T-helper 17 cell (primary cell): ENCODE results near the gene HOXC11. TPM values are rescaled to one million over a fixed set of nuclear protein-coding genes. Genes with fewer than 3 reads are reported as not detected.

ENCODE experiments used
- ATAC-seq: fragments of 150-1000 bp; cut with Tn5 transposase; 2 replicates; pipeline ENCODE4 v1.10.0; 2021; ENCODE audit warnings: mild to moderate bottlenecking, moderate library complexity
- DNase-seq, 3 donors: peaks; one replicate each; pipeline versions ENCODE4 v3.0.0 to v3.0.0-alpha.2; 2020 to 2021
- H3K9me3 ChIP-seq: one replicate; pipeline ENCODE4 v1.7.0; 2013; ENCODE audit warnings: low read length, mild to moderate bottlenecking; ENCODE audit not compliant: control insufficient read depth, poor library complexity, severe bottlenecking
- H3K27ac Mint-ChIP-seq: one replicate; pipeline ENCODE4 v1.8.0; 2022; ENCODE audit warnings: mild to moderate bottlenecking, moderate library complexity, mixed read lengths
- H3K27me3 Mint-ChIP-seq: one replicate; pipeline ENCODE4 v1.8.0; 2022; ENCODE audit warnings: mixed read lengths
- H3K36me3 Mint-ChIP-seq: one replicate; pipeline ENCODE4 v1.8.0; 2022; ENCODE audit warnings: low read depth, mixed read lengths
- H3K4me1 Mint-ChIP-seq: one replicate; pipeline ENCODE4 v1.8.0; 2022; ENCODE audit warnings: mild to moderate bottlenecking, mixed read lengths
- H3K4me3 Mint-ChIP-seq: one replicate; pipeline ENCODE4 v1.8.0; 2022; ENCODE audit warnings: mild to moderate bottlenecking, moderate library complexity, mixed read lengths
- total RNA-seq, 4 donors: library from RNA in 2 of 4; stranded (reverse) in 2 of 4; gene quantifications; one replicate each; pipeline ENCODE4 v1.2.3 and lab custom pipeline; 2022 to 2026

HOXC11 gene
- total RNA-seq, 2 donors from 2014 or later, result not detected

- peak overlapping the region; percentile 0 for H3K27ac Mint-ChIP-seq
- H3K27me3 Mint-ChIP-seq, result peaks cover 94% of the 10 kb centered on the region
- peak overlapping the region; percentile 49 for H3K4me3 Mint-ChIP-seq
- DNase-seq, result no peak
- peaks cover 46% of the 10 kb centered on the region for H3K4me1 Mint-ChIP-seq
- no peak for ATAC-seq
- no peaks in the 10 kb centered on the region for H3K9me3 ChIP-seq
- H3K36me3 Mint-ChIP-seq, result peaks cover 8% of the 10 kb centered on the region
Measured at GRCh38 chr12:53993162-53994008, 20.5 kb downstream of the HOXC11 start.

GRCh38 chr12:53994009-53994263 is 21.0 kb downstream of the HOXC11 start:
- H3K27me3 Mint-ChIP-seq, result peaks cover 94% of the 10 kb centered on the region
- ATAC-seq (no peak), DNase-seq (no peak)
- no peaks in the 10 kb centered on the region for H3K9me3 ChIP-seq
- H3K4me1 Mint-ChIP-seq, result peaks cover 45% of the 10 kb centered on the region
- peak overlapping the region; percentile 49 for H3K4me3 Mint-ChIP-seq
- H3K27ac Mint-ChIP-seq, result peak overlapping the region; percentile 0
- peaks cover 8% of the 10 kb centered on the region for H3K36me3 Mint-ChIP-seq

DNA sequence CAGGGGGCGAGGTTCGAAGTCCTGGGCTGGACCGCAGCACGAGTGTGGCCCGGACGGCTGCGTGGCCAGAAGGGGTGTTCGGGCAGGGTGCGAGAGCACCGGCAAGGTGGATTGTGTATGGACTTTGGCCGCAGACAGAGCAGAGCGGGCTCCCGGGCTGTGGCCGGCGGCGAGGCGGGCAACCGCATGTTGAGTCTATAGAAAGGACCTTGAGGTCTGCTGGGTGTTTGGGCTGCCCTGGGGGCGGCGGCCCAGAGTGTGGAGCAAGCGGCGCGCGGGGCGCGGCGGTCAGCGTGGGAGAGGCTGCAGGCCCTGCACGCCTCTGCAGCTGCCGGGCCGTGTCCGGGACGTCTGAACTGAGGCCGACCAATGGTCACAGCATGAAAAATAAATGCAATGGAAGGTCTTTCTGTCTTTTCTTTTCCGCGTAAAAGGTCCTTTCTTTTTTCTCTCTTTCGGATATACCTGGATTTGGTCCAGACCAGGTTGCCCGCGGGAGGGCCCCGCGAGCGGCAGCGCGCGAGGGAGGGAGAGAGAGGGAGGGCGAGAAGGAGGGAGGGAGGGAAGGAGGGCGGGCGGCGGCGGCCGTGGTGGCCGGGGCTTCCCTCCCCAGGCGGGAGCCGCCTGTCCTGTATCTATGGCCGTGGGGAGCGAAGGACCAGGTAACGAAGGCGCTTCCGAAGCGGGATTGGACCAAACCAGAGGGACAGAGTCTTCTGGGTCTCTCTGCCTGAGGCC is 21.5 kb downstream of the HOXC11 start:
- no peaks in the 10 kb centered on the region for H3K9me3 ChIP-seq
- H3K4me3 Mint-ChIP-seq, result peak overlapping the region; percentile 93
- peaks cover 8% of the 10 kb centered on the region for H3K36me3 Mint-ChIP-seq
- peaks cover 41% of the 10 kb centered on the region for H3K4me1 Mint-ChIP-seq
- DNase-seq, result no peak
- peaks cover 92% of the 10 kb centered on the region for H3K27me3 Mint-ChIP-seq
- peak overlapping the region; percentile 0 for H3K27ac Mint-ChIP-seq
- no peak for ATAC-seq

DNA sequence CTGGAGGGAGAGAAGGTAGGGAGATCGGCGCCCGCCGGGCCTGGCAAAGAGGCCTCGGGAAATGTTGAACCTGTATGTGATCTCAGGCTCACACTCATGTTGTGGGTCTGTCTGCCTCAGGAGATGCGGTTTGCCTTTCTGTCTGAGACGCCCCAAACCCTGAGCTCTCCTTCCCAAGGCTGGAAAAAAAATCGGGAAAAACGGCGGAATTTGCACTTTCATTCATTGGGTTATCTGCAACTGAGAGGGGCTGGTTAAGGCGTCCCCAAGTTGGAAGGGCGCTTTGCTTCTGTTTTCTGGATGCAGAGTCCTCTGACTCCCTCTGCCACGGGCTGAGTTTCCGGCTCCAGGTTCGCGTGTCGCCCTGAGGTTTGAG is 22.1 kb downstream of the HOXC11 start:
- ATAC-seq, result no peak
- H3K27ac Mint-ChIP-seq, result peak overlapping the region; percentile 39
- H3K36me3 Mint-ChIP-seq, result peaks cover 8% of the 10 kb centered on the region

DNA sequence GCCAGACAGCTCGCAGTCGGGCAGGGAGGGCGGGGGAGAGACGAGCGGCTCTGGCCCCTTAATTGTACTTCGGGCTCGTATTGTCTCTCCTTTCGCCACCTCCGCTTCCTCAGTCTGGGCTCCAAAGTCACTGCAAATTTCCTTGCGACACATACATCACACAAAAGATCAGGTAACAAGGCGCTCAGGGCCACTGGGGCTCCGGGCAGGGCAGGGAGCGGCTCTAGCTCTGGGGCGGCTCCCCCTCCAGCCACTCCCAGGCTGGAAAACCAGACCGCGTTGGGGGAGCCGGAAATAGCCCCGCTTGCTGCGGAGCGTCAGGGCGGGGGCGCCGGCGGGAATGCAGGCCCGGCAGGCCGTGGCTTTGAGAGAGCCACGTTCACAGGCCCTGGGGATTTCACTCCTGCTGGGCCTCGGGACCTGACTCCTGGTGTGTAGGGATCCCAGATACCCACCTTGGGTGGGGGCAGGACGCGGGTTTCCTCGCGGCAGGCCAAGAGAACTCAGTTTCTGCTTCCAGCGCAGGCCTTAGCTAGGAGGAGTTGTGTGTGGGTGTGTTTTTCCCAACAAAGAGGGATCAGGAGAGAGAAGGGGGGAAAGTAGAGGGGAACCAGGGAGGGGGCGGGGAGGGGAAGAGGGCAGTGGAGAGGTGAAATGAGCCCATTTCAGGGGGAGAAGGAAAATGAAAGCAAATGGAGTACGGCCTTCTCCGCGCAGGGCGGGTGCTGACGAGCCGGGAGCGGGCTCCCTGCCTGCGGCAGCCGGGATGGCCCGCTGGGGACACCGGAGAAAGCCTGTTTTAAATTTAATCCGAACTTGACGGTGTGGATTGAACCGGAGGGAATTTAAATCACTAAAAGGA is 22.7 kb downstream of the HOXC11 start:
- Mint-ChIP-seq H3K4me1 (peaks cover 33% of the 10 kb centered on the region), H3K27me3 (peaks cover 90% of the 10 kb centered on the region), H3K27ac (peak overlapping the region; percentile 39), H3K36me3 (peaks cover 4% of the 10 kb centered on the region), H3K4me3 (peak overlapping the region; percentile 93)
- no peaks in the 10 kb centered on the region for H3K9me3 ChIP-seq
- ATAC-seq, result no peak
- DNase-seq, result no peak

More for the DNA sequence above, 22.1 kb downstream of the HOXC11 start:
- no peaks in the 10 kb centered on the region for H3K9me3 ChIP-seq
- Mint-ChIP-seq H3K4me3 (peak overlapping the region; percentile 93), H3K4me1 (peaks cover 39% of the 10 kb centered on the region), H3K27me3 (peaks cover 92% of the 10 kb centered on the region)
- DNase-seq, result no peak

DNA sequence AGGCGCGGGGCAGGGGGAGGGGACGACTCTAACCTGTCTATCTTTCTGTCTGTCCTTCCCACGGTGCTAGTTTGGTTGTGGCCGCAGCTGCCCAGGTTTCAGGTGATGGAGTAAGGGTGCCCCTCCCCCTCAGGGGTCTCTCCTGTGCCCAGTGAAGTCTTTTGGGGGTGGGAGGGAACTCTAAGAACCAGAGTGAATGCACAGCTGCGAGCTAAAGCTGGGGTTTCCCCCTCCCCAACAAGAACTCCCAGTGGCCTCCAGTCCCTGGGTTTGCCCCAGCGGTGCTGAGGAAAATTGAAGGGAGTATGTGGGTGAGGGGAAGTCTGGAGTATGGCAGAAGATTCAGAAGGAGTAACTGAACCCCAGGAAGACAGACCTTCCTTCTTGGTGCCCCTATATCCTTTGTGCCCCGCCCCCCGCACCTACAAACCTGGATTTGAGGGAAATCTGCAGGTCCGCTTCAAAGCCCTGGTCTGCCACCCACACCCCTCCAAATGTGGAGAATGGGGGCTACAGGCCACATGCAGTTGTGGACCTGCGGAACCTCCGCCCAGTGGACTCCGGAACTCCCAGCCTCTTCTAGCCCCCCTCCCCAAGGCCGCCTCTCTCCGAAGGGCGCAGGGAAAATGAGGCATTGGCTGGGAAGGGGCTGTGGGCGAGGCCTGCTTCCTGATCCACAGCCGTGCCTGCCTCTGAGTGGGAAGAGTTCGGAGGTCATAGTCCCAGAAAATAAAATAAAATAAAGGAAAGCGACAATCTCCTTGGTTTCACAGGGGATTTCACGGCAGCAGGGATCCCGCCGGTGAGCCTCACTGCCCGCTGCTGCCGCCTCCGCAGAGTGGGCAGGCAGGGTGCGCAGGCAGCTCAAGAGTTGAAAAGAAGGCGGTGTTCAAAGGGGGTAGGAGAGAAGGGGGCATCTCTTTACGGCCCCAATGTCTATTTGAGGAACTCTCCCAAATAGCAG is 23.6 kb downstream of the HOXC11 start:
- H3K36me3 Mint-ChIP-seq, result peaks cover 4% of the 10 kb centered on the region
- peaks cover 88% of the 10 kb centered on the region for H3K27me3 Mint-ChIP-seq
- no peak overlapping the region for H3K27ac Mint-ChIP-seq
- peaks cover 29% of the 10 kb centered on the region for H3K4me1 Mint-ChIP-seq
- ATAC-seq (no peak), DNase-seq (no peak)
- peak overlapping the region; percentile 93 for H3K4me3 Mint-ChIP-seq
- H3K9me3 ChIP-seq, result no peaks in the 10 kb centered on the region

- ATAC-seq, result no peak
- Mint-ChIP-seq H3K36me3 (peaks cover 4% of the 10 kb centered on the region), H3K27ac (peak overlapping the region; percentile 24), H3K4me3 (peak overlapping the region; percentile 75), H3K27me3 (peaks cover 88% of the 10 kb centered on the region), H3K4me1 (peaks cover 29% of the 10 kb centered on the region)
- no peaks in the 10 kb centered on the region for H3K9me3 ChIP-seq
- DNase-seq, result no peak
Measured at GRCh38 chr12:53997204-53998109, 24.5 kb downstream of the HOXC11 start.

GRCh38 chr12:53998110-53998899 is 25.4 kb downstream of the HOXC11 start:
- Mint-ChIP-seq H3K27me3 (peaks cover 90% of the 10 kb centered on the region), H3K36me3 (peaks cover 4% of the 10 kb centered on the region), H3K4me3 (no peak overlapping the region), H3K27ac (peak overlapping the region; percentile 24), H3K4me1 (peaks cover 29% of the 10 kb centered on the region)
- no peak for DNase-seq
- no peaks in the 10 kb centered on the region for H3K9me3 ChIP-seq
- no peak for ATAC-seq

GRCh38 chr12:53998900-53999236 is 25.9 kb downstream of the HOXC11 start:
- no peak for ATAC-seq
- H3K9me3 ChIP-seq, result no peaks in the 10 kb centered on the region
- H3K27ac Mint-ChIP-seq, result no peak overlapping the region
- H3K4me1 Mint-ChIP-seq, result peaks cover 31% of the 10 kb centered on the region
- peaks cover 7% of the 10 kb centered on the region for H3K36me3 Mint-ChIP-seq
- no peak for DNase-seq
- H3K27me3 Mint-ChIP-seq, result peaks cover 90% of the 10 kb centered on the region
- H3K4me3 Mint-ChIP-seq, result no peak overlapping the region

DNA sequence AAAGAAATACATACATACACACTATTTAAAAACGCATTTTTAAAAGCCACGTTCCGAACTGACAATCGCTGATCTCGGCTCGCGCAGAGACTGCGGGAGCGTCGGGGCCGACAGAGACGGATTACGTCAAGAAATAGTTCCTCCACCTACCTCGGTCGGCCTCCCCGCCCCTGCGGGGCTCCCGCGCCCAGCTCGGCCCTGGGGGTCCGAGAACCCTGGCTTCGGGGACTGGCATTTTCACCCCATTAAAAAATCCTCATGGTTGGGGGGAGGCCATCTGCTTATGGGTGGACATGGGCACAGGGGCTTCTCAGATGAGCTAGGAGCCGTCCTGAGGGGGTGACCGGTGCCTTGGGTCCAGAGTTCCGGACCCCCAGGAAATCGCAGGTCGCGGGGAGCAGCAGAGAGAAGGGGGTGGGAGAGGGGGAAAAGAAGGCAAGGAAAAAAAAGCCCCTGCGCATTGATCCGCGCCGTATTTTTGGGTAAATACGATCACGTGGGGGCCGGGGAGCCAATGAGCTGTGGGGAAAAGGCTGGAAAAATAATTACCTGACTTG is 26.7 kb downstream of the HOXC11 start:
- no peak overlapping the region for H3K27ac Mint-ChIP-seq
- peak overlapping the region; percentile 52 for H3K4me3 Mint-ChIP-seq
- no peak for ATAC-seq
- peaks cover 30% of the 10 kb centered on the region for H3K4me1 Mint-ChIP-seq
- peaks cover 92% of the 10 kb centered on the region for H3K27me3 Mint-ChIP-seq
- H3K36me3 Mint-ChIP-seq, result peaks cover 7% of the 10 kb centered on the region
- DNase-seq, result no peak
- no peaks in the 10 kb centered on the region for H3K9me3 ChIP-seq
